Activated B cell treated with CpG ODN at 0.5 μM for 24 hours (primary cell): ENCODE measurements around the gene BRD7. TPM values are rescaled to one million over a fixed set of nuclear protein-coding genes. Genes with fewer than 3 reads are reported as not detected.
A peak's percentile ranks its signal among the peaks of the same experiment; 100 is the strongest.

Experiments
- ATAC-seq: fragments of 200-7000 bp; cut with Tn5 transposase; one replicate; pipeline ENCODE4 v1.10.0; 2021; ENCODE audit warnings: low read depth, mild to moderate bottlenecking, moderate library complexity
- CTCF ChIA-PET: fragments of 350-600 bp; sonication (Branson Sonifier 250); formaldehyde crosslinking; loops from one replicate; lab custom pipeline; 2021; ENCODE audit warnings: antibody characterized with exemption; lab: Charles Lee
- POLR2A ChIA-PET: fragments of 350-600 bp; sonication (Branson Sonifier 250); formaldehyde crosslinking; loops from one replicate; lab custom pipeline; 2021; ENCODE audit warnings: antibody characterized with exemption; lab: Charles Lee
- DNase-seq: peaks from one replicate; pipeline ENCODE4 v3.0.0; 2022
- H3K27ac Mint-ChIP-seq: one replicate; pipeline ENCODE4 v1.8.0; 2020; ENCODE audit warnings: mixed read lengths
- H3K27me3 Mint-ChIP-seq: one replicate; pipeline ENCODE4 v1.8.0; 2021; ENCODE audit warnings: mixed read lengths
- H3K36me3 Mint-ChIP-seq: one replicate; pipeline ENCODE4 v1.8.0; 2021; ENCODE audit warnings: low read depth, mixed read lengths
- H3K4me1 Mint-ChIP-seq: one replicate; pipeline ENCODE4 v1.8.0; 2021; ENCODE audit warnings: mixed read lengths
- H3K4me3 Mint-ChIP-seq: one replicate; pipeline ENCODE4 v1.8.0; 2020; ENCODE audit warnings: mild to moderate bottlenecking, mixed read lengths
- H3K9me3 Mint-ChIP-seq: one replicate; pipeline ENCODE4 v1.8.0; 2020; ENCODE audit warnings: mixed read lengths
- CTCF ChIP-seq: fragments of 200-600 bp; IDR thresholded peaks from one replicate; pipeline ENCODE4 v1.8.0; 2022; ENCODE audit warnings: antibody characterized with exemption, mild to moderate bottlenecking
- intact Hi-C: fragments of 100-400 bp; cut with micrococcal nuclease; formaldehyde crosslinking; loops from one replicate; pipeline ENCODE4 v1.15.1; 2024
- total RNA-seq: library from RNA; stranded (reverse); gene quantifications from 2 replicates; pipeline ENCODE4 v1.2.3, GENCODE V29; 2022

The BRD7 gene
- total RNA-seq, 1 donor from 2014 or later, result 65.2 TPM

- CTCF ChIA-PET, result interaction anchor here (0.7 to 4.4 kb wide), 5 partner anchors 10 to 43 kb away, joined by 3 to 21 read pairs (median 9); partner anchors contain the start of gene ADCY7
- DNase-seq, result no peak
- no peak for ATAC-seq
- H3K36me3 Mint-ChIP-seq, result peaks cover 32% of the 10 kb centered on the region
- H3K4me1 Mint-ChIP-seq, result peaks cover 71% of the 10 kb centered on the region
- peak overlapping the region; percentile 49 for H3K4me3 Mint-ChIP-seq
- H3K9me3 Mint-ChIP-seq, result no peaks in the 10 kb centered on the region
- no peak for TF ChIP-seq CTCF
- intact Hi-C loops, result loop anchor here (5.0 kb wide), 2 partner anchors 43 to 398 kb away; partner anchors contain the start of gene SNX20
- POLR2A ChIA-PET, result interaction anchor here (0.6 to 16.1 kb wide), 6 partner anchors 11 to 365 kb away, joined by 3 to 244 read pairs (median 4); partner anchors contain the start of gene ADCY7
- H3K27me3 Mint-ChIP-seq, result no peaks in the 10 kb centered on the region
- H3K27ac Mint-ChIP-seq, result peak overlapping the region; percentile 100
Measured at GRCh38 chr16:50284131-50284911, 84.5 kb downstream of the BRD7 start.

GRCh38 chr16:50282955-50283631, 85.7 kb downstream of the BRD7 start:
- H3K36me3 Mint-ChIP-seq, result peaks cover 25% of the 10 kb centered on the region
- DNase-seq, result no peak
- H3K4me1 Mint-ChIP-seq, result peaks cover 79% of the 10 kb centered on the region
- ChIA-PET POLR2A (interaction anchor here (1.0 to 16.1 kb wide), 4 partner anchors 12 to 44 kb away, joined by 3 to 244 read pairs (median 8); partner anchors contain the start of gene ADCY7), CTCF (interaction anchor here (1.0 to 4.4 kb wide), 5 partner anchors 9 to 383 kb away, joined by 3 to 21 read pairs (median 3); no protein-coding TSS in a partner anchor)
- no peak for TF ChIP-seq CTCF
- no peak for ATAC-seq
- H3K27ac Mint-ChIP-seq, result peak overlapping the region; percentile 100
- H3K9me3 Mint-ChIP-seq, result peaks cover 4% of the 10 kb centered on the region
- intact Hi-C loops, result loop anchor here (1.0 to 5.0 kb wide), 5 partner anchors 9 to 399 kb away; partner anchors contain the start of genes ADCY7 and SNX20
- H3K4me3 Mint-ChIP-seq, result no peak overlapping the region
- no peaks in the 10 kb centered on the region for H3K27me3 Mint-ChIP-seq

- POLR2A ChIA-PET, result interaction anchor here (0.6 to 16.1 kb wide), 9 partner anchors 13 to 1595 kb away, joined by 3 to 244 read pairs (median 3); partner anchors contain the start of genes ADCY7, CYLD and ZNF423
- H3K4me1 Mint-ChIP-seq, result peaks cover 90% of the 10 kb centered on the region
- H3K27me3 Mint-ChIP-seq, result no peaks in the 10 kb centered on the region
- TF ChIP-seq CTCF, result no peak
- ATAC-seq (peak; percentile 86), DNase-seq (peak; percentile 74)
- H3K36me3 Mint-ChIP-seq, result peaks cover 21% of the 10 kb centered on the region
- CTCF ChIA-PET, result interaction anchor here (0.9 to 2.7 kb wide), 7 partner anchors 9 to 384 kb away, joined by 3 to 9 read pairs (median 3); no protein-coding TSS in a partner anchor
- peaks cover 4% of the 10 kb centered on the region for H3K9me3 Mint-ChIP-seq
- intact Hi-C loops, result loop anchor here (1.0 to 5.0 kb wide), 5 partner anchors 8 to 400 kb away; partner anchors contain the start of genes ADCY7 and SNX20
- H3K27ac Mint-ChIP-seq, result peak overlapping the region; percentile 100
- H3K4me3 Mint-ChIP-seq, result peak overlapping the region; percentile 69
Measured at GRCh38 chr16:50282010-50282538, 86.7 kb downstream of the BRD7 start.

GRCh38 chr16:50281391-50282009, 87.3 kb downstream of the BRD7 start:
- H3K9me3 Mint-ChIP-seq, result peaks cover 4% of the 10 kb centered on the region
- ATAC-seq (peak; percentile 4), DNase-seq (no peak)
- ChIA-PET CTCF (interaction anchor here (0.9 to 2.7 kb wide), 5 partner anchors 8 to 74 kb away, joined by 3 to 9 read pairs (median 4); no protein-coding TSS in a partner anchor), POLR2A (interaction anchor here (0.7 to 16.1 kb wide), 4 partner anchors 12 to 460 kb away, joined by 3 to 244 read pairs (median 6); partner anchors contain the start of genes ADCY7, CYLD and ZNF423)
- H3K4me1 Mint-ChIP-seq, result peaks cover 95% of the 10 kb centered on the region
- no peaks in the 10 kb centered on the region for H3K27me3 Mint-ChIP-seq
- no peak for TF ChIP-seq CTCF
- H3K27ac Mint-ChIP-seq, result peak overlapping the region; percentile 100
- intact Hi-C loops, result loop anchor here (1.0 to 5.0 kb wide), 5 partner anchors 7 to 401 kb away; partner anchors contain the start of genes ADCY7 and SNX20
- peak overlapping the region; percentile 69 for H3K4me3 Mint-ChIP-seq
- peaks cover 15% of the 10 kb centered on the region for H3K36me3 Mint-ChIP-seq
